ENCODE data around the gene KCNQ1. TPM values are rescaled to one million over a fixed set of nuclear protein-coding genes. Genes with fewer than 3 reads are reported as not detected.

Gene KCNQ1
- total RNA-seq, 4 donors from 2014 or later = 3.2 to 12.7 (median 5.5) TPM

DNA sequence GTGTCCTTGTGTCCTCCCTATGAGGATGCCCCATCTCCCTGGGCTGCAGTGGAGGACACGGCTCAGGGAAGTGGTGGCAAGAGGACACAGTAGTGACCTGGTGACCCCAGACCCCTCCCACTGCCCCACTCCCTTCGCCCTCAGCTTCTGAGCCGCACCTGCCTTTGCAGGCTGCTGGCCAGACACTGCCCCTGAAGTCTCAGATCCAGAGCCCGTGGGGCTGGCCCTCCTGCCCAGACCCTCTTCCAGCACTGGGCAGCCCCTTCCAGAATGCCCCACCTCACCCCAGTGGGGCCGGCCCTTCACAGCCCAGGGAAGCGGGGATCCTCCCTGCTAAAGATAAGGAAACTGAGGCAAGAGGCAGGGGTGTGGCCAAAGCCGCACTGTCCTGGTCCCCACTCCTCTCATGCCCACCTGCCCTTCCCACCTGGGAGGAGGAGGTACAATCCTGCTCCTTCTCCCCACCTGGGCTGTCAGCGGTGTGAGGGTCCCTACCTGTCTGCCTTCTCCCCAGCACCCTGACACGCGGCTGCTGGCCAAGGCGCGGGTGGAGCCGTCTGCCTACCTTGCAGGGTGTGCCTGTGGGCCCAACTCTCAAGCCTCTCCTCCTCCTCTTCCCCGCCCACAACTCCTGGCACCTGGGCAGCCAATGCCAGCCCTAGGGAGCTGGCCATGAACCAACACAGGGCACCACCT, 17.8 kb upstream of the KCNQ1 start:
- TF ChIP-seq, protein P1, sequence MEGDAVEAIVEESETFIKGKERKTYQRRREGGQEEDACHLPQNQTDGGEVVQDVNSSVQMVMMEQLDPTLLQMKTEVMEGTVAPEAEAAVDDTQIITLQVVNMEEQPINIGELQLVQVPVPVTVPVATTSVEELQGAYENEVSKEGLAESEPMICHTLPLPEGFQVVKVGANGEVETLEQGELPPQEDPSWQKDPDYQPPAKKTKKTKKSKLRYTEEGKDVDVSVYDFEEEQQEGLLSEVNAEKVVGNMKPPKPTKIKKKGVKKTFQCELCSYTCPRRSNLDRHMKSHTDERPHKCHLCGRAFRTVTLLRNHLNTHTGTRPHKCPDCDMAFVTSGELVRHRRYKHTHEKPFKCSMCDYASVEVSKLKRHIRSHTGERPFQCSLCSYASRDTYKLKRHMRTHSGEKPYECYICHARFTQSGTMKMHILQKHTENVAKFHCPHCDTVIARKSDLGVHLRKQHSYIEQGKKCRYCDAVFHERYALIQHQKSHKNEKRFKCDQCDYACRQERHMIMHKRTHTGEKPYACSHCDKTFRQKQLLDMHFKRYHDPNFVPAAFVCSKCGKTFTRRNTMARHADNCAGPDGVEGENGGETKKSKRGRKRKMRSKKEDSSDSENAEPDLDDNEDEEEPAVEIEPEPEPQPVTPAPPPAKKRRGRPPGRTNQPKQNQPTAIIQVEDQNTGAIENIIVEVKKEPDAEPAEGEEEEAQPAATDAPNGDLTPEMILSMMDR (IDR thresholded peaks at IDR 0.05; ENCODE audit: low read depth) = no peak

DNA sequence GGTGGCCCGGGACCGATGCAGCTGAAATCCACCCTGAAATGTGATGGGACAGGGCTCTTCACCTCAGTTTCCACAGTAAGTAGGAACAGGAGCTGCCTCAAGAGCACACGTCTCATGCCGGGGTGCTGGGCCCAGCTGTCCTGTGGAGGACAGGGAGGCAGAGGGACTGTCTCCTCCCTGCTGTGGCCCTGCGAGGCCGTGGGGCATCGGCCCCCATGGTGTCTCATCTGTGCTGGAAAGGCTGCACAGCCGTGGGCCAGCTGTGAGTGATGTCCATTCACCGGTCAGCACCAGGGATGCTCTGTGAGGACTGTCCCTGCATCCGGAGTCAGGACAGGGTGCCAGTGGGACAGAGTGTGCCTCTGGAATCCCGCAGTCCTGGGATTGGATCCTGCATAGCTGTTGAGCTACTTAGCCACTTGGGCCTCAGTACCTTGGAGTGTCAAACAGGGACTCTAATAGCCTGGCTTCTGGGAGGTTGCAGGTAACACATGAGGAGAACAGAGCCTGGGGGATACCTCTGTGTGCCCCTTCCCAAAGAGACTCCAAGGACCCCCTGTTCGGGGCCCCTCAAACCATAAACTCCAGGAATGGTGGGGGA, 17.0 kb upstream of the KCNQ1 start:
- TF ChIP-seq, protein P1 (IDR thresholded peaks at IDR 0.05; ENCODE audit: low read depth) = no peak

DNA sequence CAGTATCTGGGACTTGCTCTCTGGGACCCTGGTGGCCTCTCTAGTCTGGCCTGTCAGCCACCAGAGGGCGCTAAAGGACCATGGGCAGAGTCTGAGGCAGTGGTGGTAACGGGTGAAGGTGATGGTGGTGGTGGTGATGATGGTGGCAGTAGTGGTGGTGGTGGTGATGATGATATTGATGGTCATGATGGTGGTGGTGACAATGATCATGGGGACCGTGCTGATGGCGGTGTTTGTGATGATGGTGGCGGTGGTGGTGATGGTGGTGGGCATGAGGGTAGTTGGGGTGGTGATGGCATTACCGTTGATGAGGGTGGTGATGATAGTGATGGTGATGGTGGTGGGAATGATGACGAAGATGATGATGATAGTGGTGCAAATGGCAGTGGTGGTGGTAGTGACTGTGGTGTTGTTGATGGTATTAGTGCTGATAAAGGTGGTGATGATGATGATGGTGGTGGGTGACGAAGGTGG, 16.4 kb upstream of the KCNQ1 start:
- TF ChIP-seq, protein P1 (IDR thresholded peaks at IDR 0.05; ENCODE audit: low read depth) = no peak

DNA sequence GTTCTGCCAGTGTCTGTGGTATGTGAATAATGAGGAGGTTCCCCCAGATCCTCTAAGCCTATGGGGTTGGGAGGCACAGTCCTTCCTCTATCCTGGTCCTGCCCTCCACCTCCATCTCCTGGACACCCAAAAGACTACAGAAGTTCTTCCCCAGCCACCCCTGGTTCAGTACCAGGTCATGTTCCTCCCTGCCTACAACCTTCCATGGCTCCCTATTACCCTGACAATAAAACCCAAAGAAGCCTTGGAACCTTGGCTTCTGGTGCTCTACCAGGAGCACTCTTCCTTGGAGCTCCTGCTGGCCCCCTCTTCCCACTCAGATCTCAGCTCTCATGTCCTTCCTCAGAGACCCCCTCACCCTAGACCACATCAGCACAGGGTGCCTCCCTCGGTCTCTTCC, 13.4 kb upstream of the KCNQ1 start:
- TF ChIP-seq, protein P1 (IDR thresholded peaks at IDR 0.05; ENCODE audit: low read depth) = no peak

DNA sequence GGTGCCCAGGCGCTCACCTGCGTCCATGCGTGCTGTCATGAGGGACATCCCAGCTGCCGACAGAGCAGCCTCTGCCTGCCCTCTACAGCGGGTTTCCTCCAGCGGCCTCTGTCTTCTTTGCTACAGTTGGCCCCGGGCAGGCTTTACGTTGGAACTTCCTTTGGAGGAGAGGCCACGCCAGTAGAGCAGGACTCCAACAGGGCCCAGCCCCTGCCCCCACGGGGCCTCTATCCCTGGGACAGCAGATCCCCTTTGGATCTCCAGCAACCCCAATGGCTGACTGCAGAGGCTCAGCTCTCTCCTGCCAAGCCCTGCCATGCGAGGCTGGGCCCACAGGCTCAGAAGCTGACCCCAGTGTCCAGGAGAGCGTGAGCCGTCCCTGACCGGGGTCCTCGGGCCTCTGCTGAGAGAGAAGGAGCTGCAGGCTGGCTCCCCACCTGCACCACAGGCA, 12.6 kb upstream of the KCNQ1 start:
- TF ChIP-seq, protein P1 (IDR thresholded peaks at IDR 0.05; ENCODE audit: low read depth) = no peak

DNA sequence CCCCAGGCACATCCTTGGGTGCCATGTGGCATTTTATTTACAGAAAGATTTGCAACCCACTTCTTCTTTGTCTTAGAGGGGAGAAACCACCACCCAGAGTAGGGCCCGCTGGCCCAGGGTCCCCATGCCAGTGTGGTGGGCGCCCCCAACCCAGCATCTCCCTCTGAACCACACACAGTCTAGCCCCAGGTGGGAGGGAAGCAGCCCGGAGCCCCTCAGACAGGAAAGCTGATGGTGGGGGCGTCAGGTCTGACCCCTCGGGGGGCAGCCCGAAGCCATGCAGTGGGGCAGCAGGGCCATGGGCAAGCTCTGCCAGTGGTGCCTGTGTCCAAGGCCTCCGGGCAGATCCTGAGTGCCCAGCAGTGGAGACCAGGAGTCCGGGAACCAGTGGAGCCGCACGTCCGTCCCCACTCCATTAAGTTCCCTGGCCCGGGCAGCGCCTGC, 12.2 kb upstream of the KCNQ1 start:
- TF ChIP-seq, protein P1 (IDR thresholded peaks at IDR 0.05; ENCODE audit: low read depth) = no peak

DNA sequence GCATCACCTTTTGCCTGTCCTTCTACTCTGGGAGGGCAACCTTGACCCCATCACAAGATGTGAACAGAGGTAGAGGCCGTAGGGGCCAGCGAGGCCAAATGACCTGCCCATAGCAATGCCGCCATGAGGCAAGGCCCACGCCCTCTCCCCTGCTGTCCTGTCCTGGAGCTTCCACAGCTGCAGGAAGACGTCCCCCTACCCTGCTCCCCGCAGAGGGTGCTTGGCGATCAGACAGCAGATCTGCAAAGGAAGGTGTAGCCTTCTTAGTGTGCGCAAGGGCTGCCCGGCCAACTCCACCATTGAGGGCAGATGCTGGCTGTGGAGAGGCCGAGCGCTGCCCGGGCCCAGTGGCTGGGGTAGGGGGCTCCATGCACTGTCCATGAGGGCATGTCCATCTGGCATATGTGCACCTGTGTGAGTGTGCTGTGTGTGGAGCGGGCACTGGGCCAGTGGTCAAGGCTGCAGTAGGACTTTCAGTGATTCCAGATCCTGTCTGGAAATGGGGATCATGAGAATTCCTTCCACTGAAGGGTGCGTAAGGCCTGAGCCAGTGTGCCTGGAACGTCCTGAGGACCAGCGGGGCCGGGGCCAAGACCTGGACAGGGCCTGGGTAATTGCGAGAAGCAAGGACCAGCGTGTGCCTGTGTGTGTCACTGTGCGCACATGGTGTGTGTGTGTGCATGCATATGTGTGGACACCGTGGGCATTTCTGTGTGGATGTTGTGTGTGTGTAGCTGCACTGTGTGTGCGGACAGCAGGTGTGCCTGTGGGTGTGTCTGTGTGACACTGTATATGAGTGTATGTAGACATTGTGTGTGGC, 11.5 kb upstream of the KCNQ1 start:
- TF ChIP-seq, protein P1 (IDR thresholded peaks at IDR 0.05; ENCODE audit: low read depth) = no peak
